LNCaP clone FGC (cell line): ENCODE measurements around the gene CA7.
"Not testable (repeated sequence)": the region's sequence is repeated elsewhere in the genome, so short reads cannot be mapped to it uniquely, and the experiment has no call there.

Source experiments
- DNase-seq: peaks from one replicate; pipeline ENCODE4 v3.0.0-alpha.2; 2011; ENCODE audit warnings: low read depth
- H3K4me3 ChIP-seq: 2 replicates; pipeline ENCODE4 v1.5.1; 2011; ENCODE audit warnings: mild to moderate bottlenecking, low read depth, low read length, control low read depth
- CTCF ChIP-seq: IDR thresholded peaks from 2 replicates; pipeline ENCODE4 v1.5.1; 2012; ENCODE audit warnings: mild to moderate bottlenecking; ENCODE audit not compliant: control insufficient read depth, insufficient read depth; ENCODE audit errors: extremely low read depth

CA7 gene

GRCh38 chr16:66891797-66892196 lies 47.6 kb downstream of the CA7 start:
- H3K4me3 ChIP-seq, result no peak overlapping the region
- no peak for TF ChIP-seq CTCF
- DNase-seq, result no peak

- TF ChIP-seq CTCF, result no peak
- no peak overlapping the region for H3K4me3 ChIP-seq
- no peak for DNase-seq
Measured at GRCh38 chr16:66894055-66894454, 49.8 kb downstream of the CA7 start.

GRCh38 chr16:66894948-66895688 lies 50.9 kb downstream of the CA7 start:
- no peak overlapping the region for H3K4me3 ChIP-seq
- no peak for DNase-seq
- peak; percentile 91 for TF ChIP-seq CTCF

GRCh38 chr16:66895689-66895979 lies 51.4 kb downstream of the CA7 start:
- DNase-seq, result no peak
- no peak overlapping the region for H3K4me3 ChIP-seq
- no peak for TF ChIP-seq CTCF

GRCh38 chr16:66895999-66896398 lies 51.8 kb downstream of the CA7 start:
- TF ChIP-seq CTCF, result no peak
- DNase-seq, result no peak

GRCh38 chr16:66896682-66897081 lies 52.5 kb downstream of the CA7 start:
- H3K4me3 ChIP-seq, DNase-seq: not testable (repeated sequence)

More at GRCh38 chr16:66895999-66896398, 51.8 kb downstream of the CA7 start:
- no peak overlapping the region for H3K4me3 ChIP-seq

GRCh38 chr16:66898207-66898606 lies 54.0 kb downstream of the CA7 start:
- no peak for TF ChIP-seq CTCF
- no peak overlapping the region for H3K4me3 ChIP-seq
- no peak for DNase-seq
